Spleen (tissue), 7 donors: Measurements from ENCODE around the gene DSCAML1.

Experiments used
- CTCF ChIP-seq, 11 experiments: fragments of 200-600 bp in 7 of 11; fragments of 450-650 bp in 4 of 11; sonication (generic) in 4 of 11; IDR thresholded peaks in 8 of 11; conservative IDR thresholded peaks in 3 of 11; 1 replicate in 7 of 11; 2 replicates in 4 of 11; pipeline versions ENCODE4 v1.4.0 to v1.8.0; 2016 to 2021; ENCODE audit warnings: antibody characterized with exemption in 11 of 11, inconsistent platforms in 4 of 11, mild to moderate bottlenecking in 1 of 11
- POLR2A ChIP-seq, 3 donors: fragments of 450-650 bp; IDR thresholded peaks; one replicate each; pipeline ENCODE4 v1.5.1; 2017; ENCODE audit warnings: antibody characterized with exemption in 3 of 3, mild to moderate bottlenecking in 1 of 3
- POLR2AphosphoS5 ChIP-seq, 3 donors: sonication (generic); formaldehyde crosslinking; IDR thresholded peaks; one replicate each; pipeline ENCODE4 v1.5.1; 2017; ENCODE audit warnings: antibody characterized with exemption in 3 of 3
- donor health status: DM: no; HTN: no; CAD: no; lungs with moderate emphysema.
- donor health status: DM: no; HTN: no; CAD: no.
- donor health status: DM: no; HTN: no; CAD: no.

- TF ChIP-seq CTCF (IDR thresholded peaks at IDR 0.05 in 8 of 11, conservative IDR thresholded peaks at IDR 0.05 in 3 of 11) (no peak), POLR2AphosphoS5 (IDR thresholded peaks at IDR 0.05) (no peak), POLR2A (IDR thresholded peaks at IDR 0.05) (no peak)
Observed at GRCh38 chr11:117392001-117392690, 404.9 kb downstream of the DSCAML1 start.
